HuH-7.5 (cell line): ENCODE data around the gene ASCC2.

Source experiments
- DNase-seq: peaks from one replicate; pipeline ENCODE4 v3.0.0; 2011; ENCODE audit warnings: low spot score

Gene ASCC2

DNA sequence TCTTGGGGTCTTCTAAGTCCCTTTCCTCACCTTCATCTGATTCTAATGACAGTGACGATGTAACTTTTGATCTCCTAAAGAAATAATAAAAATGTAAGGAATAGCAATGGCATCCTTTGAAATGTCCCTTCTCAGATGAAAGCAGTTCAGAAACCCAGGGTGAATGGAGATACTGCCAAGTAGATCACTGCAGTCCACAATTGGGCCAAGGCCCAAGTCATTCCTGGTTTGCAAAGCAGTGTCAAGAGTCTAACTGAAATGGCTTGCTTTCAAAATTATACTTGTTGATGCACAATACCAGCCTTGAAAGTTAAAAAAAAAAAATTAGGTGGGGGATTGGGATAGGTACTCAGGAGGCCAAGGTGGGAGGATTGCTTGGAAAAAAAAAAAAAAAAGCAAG, 20.4 kb downstream of the ASCC2 start:
- DNase-seq, result no peak

DNA sequence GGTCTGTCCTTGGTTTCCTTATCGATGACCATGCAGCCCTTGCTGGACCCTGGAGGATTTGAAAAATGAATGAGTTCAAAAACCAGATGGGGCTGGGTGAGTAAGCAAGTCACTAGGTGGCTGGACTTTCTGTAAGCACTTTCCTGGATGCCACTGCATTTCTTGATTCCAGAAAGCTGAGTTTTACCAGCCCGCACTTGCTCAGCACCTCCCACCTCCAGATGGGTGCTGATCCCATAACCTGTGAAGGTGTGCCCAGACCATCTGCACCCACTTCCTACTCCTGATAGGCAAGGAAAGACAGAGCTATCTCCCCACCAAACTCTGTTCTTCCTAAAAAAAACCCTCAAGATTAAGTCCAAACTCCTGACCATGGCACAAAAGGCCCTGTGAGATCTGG, 21.1 kb downstream of the ASCC2 start:
- DNase-seq, result no peak

DNA sequence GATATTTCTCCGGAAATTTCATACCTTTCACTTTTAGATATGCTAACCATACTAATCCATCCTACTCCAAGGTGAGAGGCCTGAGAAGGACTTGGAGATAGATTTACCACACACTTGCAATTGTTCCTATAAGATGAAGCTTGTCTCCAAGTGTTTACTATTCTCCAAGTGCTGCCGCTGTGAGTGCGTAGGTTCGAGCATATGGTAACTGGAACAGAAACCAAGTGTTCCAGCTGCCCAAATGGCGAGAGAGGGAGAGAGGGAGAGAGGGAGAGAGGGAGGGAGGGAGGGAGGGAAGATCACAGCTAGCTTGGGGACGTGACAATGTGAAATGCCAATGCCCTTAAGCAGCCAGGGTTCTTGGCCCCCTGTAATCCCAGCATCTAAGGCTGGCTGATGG, 21.5 kb downstream of the ASCC2 start:
- no peak for DNase-seq

DNA sequence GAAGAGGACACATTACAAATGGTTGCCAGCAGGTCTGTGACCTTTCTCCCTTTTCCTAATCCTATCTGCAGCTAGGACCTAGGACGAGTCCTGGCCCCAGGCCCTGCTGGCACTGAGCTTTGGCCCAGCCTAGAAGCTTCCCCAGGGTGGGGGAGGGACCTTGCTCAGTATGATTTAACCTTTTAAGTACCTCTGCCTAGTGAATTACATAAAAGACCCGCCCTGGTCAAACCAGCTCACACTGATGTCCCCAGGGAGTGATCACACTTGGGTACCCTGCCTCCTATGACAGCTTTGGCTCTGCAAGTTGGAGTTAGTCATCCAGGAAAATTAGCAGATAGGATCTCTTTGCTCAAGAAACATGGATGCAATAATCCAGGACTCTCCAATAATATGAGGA, 21.9 kb downstream of the ASCC2 start:
- no peak for DNase-seq

DNA sequence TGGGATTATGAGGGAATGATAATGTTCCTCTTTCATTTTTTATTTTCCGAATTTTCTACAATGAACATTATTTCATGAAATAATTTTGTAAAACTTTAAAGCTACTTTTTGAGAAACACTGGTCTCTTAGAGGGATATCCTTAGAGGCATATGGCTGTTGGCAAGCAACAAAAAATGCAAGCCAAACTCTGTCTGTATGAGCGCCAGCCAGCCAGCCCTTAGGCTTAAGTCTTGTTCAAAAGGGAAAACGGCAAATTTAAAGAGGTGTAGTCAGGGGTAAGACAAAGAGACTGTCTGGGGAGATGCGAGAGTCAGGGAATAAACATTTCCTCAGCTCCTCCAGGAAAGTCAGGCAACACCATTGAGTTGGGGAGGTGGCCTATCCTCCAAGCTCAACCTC, 22.5 kb downstream of the ASCC2 start:
- no peak for DNase-seq

DNA sequence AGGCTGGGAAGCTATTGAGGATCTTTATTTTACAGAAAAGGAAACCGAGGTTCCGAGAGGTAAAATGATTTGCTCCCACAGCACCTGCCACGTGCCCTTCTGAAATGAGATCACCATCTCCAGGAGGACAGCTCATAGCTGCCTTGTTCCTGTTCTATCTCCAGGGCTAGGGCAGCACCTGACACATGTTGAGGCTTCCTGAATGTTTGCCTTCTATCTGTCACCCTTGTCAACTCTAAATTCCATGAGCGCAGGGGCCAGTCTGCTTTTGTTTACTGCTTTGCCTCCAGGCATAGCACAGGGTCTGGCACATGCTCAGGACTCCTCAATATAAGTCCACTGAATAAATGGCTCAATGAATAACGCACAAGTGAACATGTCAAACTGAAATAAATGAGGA, 24.1 kb downstream of the ASCC2 start:
- DNase-seq, result no peak

DNA sequence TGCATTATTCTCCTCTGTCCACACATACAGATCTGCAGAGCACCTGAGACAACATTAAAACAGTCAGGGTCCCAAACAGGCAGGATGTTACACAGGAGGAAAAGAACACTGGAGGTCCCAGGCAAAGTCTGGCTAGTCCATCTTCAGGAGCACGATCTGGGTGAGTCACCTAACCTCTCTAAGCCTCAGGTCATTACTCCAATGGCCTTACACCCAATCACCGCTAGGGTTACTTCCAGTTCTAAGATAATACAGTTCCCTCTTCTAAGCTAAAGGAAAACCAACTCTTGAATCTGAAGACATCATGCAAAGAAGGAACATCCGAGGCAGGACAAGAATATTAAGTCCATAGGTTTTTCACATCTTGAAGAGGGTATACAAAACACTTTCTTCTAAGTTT, 24.5 kb downstream of the ASCC2 start:
- DNase-seq, result no peak

DNA sequence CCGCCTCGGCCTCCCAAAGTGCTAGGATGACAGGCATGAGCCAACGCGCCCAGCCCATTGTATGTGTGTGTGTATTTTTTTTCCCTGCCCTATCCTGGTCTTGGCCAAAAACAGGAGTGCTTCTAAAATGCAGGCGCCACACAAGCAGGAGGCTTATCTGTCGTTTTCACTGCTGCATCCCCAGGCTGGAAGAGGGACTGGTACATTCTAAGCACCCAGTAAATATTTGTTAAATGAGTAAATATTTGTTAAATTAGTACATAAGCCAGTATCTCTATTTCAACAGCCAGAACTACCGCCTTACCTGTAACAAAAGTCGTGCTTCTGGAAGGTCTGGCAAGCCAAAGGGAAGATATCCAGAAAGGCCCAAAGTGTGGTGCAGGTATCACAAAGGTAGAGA, 24.9 kb downstream of the ASCC2 start:
- DNase-seq, result no peak

DNA sequence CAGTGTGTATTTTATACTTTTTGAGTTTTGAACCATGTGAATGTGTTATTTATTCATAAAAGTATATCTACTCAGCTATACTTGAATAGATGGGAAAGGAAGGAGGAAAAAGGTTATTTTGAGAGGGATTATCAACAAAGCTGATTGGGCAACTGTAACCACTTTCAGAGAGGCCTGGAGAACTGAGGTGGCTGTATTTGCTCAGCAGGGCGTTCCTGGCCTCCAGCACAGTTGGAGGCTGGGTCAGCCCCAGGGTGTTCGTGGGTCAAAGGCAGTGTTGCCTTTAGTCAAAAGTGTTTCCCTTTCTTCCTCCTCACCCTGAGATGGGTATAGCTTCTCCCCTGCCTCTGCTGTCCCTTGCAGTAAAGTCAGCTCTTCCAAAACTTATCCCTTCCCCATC, 26.7 kb downstream of the ASCC2 start:
- peak; percentile 52 for DNase-seq

DNA sequence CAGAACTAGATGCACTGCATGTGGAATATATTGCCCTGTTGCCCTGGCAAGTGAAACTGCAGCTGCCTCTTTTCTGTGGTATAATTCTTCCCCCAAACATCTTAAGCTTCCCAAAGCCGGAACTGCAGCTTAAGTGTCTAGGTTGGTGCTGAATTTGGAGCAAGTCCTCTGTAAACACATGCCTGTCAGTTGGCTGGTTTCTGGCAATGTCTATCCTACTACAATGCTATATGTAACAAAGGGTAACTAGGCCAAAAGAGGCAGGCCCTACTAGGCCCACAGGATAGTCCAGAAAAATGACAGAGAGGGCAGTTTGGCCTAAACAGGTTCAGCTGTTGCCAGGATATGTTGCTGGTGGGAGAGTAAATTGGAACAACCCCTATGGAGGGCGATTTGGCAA, 27.9 kb downstream of the ASCC2 start:
- DNase-seq, result no peak

DNA sequence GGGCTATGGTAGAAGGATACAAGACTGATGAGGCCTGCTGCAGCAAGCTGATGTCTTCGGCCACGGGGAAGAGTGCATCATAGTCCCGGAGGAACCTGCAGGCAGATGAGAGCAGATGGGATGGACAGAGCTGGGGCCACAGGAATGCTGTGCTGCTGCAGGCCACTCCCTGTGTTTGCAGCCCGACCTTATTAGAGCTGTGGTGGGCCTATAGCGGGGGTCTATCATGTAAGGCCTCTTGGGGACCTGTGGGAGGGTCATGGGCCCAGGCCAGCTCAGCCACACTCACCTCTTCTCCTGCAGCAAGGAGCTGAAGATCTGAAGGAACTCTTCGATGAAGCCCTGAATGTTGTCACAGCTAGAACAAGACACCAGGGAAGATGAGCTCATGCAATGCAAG, 31.9 kb downstream of the ASCC2 start:
- DNase-seq, result no peak

DNA sequence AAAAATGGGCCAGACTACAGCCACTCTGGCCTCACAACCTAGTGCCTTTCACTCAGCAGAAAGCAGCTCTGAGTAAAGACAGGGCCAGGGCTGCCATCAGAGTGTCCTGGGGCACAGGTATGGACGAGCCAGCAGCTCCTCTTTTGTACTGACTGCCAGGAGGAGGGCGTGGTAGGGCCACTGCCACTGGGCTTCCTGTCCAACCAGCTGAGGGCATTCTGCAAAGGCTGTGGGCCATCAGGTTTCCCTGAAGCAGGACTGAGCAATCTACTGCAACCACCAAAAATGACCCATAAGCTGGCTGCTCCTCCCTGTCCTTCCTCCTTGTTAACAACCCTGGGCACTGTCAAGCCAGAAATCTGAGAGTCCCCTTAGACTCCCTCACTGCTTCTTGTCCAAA, 33.1 kb downstream of the ASCC2 start:
- no peak for DNase-seq

DNA sequence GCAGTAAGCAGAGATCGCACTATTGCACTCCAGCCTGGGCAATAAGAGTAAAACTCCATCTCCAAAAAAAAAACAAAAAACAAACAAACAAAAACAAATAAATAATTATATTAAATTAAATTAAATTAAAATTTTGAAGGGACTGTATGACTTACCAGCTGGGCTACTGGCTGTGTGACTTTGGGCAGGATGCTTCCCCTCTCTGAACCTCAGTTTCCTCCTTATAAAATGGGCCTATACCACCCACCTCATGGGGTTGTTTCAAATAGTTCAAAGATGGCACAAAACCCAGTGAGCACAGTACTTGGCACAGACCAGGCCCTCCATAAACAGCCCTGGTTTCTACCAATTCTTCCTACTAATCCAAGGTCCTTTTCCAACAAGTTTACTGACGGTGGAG, 34.9 kb downstream of the ASCC2 start:
- no peak for DNase-seq

DNA sequence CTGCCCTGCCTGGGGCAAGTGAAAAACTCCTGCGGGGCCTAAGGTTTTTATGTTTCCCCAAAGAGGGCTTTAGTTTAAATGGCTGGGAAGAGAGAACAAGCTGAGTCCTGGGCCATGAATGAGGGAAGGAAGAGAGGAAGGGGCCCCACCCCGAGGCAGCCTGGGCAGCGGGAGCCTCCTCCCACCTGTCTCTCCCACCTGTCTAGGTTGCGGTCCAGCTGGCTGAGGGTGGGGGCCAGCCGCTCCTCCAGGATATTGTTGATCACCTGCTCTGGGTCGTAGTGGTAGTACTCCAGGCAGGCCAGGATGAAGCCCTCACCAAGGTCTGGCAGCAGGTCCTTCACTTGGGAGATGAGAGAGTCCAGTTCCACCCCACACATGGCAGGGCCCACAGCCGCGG, 36.3 kb downstream of the ASCC2 start:
- no peak for DNase-seq

DNA sequence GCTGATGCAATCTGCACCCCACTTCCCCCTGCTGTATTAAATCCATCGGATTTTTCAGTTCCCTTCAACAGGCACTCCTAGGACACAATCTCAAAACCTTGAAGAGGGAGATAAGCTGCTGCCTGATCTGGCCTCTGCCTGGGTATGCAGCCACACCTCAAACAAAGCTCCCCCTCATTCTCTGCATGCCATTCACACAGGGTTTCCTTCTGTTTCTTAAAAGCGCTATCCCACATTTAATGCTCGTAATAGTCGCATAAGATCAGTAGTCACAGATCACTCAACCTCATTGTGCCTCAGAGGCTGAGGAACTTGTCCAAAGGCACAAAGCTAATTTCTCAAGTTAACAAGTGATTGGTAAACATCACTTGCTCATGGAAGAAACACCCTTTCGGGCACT, 36.9 kb downstream of the ASCC2 start:
- DNase-seq, result no peak

DNA sequence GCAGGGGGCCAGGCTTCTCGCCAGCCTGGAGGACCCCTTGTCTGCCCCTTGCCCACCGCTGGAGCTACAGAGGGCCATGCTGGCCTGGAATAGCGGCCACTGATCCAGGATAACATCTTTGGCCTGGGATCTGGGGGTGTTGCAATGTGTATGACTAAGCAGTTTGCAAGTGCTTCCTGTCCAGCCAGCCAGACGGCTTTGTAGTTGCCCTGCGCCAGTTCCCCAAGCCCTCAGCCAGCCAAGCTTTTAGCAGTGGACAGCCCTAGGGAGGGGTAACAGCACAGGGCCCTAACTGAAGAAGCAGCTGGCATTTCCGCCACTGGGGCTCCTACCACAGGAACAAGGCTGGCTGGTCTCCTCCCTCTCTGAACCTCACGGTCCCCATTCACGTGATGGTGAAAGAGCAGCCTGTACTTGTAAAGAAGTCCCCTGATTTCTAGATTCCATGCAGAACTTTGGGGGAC, 38.8 kb downstream of the ASCC2 start:
- peak; percentile 51 for DNase-seq

DNA sequence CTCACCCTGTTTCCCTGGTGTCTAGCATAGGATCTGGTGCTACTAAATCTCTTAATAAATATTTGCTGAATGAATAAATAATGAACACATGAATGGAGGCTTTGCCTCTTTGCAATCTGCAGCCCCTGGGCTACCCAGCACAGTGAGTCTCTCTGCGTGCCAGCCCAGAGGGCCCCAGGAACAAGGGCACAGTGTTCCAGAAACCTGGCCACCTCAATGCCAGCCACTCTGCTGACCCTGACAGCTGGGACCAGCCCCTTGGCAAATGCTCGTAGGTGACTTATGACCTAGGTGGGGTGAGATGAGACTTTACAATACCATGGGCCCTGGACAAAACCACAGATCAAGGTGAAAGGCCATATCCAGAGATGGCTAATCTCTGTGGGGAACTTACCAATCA, 39.3 kb downstream of the ASCC2 start:
- DNase-seq, result no peak

DNA sequence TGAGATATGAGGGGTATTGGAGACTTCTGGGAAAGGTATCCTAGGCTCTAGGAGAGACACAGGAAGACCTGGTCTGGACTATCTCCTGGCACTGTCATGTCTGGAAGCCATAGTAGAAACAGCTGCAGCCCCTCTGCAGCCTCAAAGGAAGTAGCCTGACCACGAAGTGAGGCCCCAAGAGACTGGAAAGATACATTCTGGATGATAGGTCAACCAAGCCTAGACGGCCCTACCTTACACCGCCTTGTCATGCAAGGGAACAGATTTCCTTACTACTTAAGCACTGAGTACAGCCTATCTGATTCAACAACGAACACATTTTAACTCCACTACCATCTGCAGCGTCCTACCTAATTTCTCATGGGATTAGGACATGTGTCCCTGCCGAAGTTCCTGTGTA, 39.8 kb downstream of the ASCC2 start:
- no peak for DNase-seq

DNA sequence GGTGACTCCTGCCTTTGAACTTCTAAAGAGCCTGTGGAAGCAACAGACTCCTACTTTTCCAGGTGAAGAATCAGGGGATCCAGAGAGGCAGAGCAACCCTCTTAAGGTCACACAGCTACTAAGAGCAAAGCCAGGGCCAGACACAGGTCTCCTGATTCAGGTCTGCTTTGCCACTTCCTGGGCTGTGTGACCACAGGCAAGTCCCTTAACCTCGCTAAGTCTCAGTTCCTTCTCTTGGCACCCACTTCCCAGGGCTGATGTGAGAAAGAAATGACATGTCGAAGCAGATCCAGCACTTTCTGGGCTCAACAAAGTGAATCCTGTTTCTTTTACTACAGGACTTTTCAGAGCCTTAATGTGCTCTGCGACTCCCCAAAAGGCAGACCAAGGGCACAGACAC, 40.7 kb downstream of the ASCC2 start:
- no peak for DNase-seq

DNA sequence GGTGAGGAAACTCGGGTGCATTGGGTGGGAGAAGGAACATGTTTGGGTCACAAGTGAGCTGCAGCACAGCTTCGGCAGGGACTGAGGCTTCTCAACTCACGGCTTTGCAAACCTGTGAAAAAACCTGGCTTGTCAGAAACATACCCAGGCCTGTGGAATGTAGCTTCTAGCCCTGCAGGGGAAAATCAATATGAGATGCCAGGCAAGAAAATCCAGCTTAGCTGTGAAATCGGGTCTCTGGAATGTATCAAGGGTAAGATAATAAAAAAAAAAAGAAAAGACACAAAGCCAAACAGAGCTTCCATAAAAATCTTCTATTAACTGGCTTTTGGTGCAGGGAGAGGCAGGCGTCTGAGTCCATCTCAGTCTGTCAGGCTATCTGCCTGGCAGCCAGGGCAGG, 42.4 kb downstream of the ASCC2 start:
- DNase-seq, result no peak

DNA sequence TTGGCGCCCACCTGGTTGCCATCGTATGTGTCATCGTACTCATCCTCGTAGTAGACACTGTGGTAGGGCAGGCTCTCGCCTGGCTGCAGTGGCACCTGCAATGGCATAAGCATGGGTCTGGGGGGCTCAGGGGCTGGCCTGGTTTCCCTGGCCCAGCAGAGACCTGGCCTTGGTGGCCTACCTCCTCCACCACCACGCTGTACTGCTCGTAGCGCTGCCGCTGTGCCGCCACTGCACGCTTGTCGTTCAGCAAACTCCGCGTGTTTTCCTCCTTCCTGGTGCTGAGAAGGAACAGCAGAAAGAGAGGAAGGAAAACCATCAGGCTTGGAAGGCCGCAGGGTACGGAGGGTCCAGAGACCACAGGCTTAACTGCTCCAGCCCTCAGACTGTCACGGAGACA, 44.7 kb downstream of the ASCC2 start:
- no peak for DNase-seq

DNA sequence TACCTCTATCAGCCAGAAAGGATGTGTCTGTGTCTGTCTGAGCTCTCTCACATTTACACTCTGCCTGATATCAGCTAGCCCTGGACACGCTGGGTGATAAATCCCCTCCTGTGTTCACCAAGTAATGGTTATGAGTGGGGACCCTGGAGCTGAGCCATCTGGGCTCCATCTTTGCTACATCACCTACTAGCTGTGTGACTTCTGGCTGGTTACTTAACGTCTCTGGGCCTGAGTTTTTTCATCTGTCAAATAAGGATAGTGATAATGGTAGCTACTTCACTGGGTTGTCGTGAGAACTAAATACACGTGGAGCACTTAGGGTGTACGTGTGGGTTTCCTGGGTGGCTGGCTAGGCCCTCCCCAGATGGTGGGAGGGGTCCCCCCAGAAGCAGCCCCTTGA, 48.0 kb downstream of the ASCC2 start:
- DNase-seq, result no peak

DNA sequence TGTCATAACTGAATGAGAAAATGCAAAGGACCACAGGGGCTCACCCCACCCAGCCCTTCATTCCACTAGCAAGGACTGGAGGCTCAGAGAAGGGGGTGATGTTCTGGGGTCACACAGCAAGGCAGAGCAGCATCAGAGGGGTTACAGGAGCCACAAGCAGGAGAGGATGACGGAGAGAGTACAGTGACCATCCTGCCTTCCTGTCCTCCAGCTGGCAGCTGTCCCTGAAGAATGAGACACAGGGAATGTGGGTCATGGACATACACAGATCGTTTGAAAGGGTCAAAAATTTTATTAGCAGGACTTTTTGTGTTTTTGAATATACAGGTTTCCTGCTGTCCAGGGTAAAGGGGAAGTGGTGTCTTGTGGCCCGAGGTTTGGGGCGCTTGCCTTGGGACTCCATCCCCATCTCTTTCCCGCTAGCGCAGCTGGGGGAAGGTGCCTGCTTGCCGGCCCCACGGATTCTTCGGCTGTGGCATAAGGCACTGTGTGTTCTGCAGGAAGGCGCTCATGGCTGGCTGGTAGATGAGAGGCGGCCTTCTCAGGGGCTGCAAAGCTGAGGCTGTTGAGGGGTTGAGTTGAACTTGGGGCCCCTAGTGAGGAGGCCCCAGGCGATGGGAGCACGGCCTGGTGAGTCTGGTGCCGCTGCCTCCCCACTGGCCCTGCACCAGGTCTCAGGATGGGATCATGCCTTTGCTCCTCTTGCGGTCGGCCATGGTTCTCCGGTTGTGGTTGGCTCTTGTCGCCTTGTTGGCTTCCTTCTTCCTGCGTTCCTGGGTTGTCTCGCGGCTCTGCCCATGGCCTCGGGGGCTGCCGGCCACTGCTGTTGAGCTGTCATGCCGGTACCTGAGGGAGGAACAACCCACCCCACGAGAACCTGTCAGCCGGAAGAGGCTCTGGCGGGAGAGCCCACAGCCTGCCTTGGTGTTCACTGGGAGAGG, 49.5 kb downstream of the ASCC2 start:
- no peak for DNase-seq

DNA sequence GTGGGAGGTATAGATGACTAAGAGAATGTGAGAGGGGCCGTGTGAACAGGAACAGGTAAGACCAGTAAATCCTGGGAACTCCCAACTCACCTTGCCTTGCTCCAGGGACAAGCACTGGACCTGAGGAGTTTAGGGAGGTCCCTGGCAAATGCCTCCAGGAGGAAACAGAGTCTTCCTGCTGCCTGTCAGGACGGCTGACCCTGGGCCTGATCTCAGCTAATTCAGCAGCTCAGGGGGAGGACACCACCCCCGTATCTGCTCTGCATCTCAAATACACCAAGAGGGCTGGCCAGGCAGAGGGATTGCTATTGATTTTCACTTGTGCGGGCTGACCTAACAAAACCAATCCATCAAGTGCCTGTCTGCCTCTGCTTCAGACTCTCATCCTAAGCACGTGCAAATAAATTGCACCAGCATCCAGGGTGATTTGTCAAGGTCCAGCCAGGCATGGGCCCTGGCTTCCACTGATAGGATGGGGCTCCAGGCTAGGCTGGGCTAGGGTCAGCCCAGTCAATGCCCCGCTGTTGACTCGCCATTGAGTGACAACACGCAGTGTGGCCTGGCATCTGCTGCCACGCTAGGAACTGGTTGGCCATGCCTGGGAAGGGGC, 50.6 kb downstream of the ASCC2 start:
- DNase-seq, result no peak
